MM.1S (cell line): ENCODE data around the gene MRPS21.

Experiments used
- DNase-seq: peaks from one replicate; pipeline ENCODE4 v3.0.0-alpha.2; 2015
- H2AFZ ChIP-seq: fragments of 300-600 bp; sonication (generic); 2 replicates; pipeline ENCODE4 v1.6.0; 2016; ENCODE audit warnings: antibody characterized with exemption, low read length
- H3F3A ChIP-seq: fragments of 300-600 bp; sonication (generic); 2 replicates; pipeline ENCODE4 v1.6.1; 2016; ENCODE audit warnings: mild to moderate bottlenecking, antibody characterized with exemption, low read length, moderate library complexity, mixed read lengths; ENCODE audit not compliant: insufficient read depth
- H3K27ac ChIP-seq: fragments of 300-600 bp; sonication (generic); 2 replicates; pipeline ENCODE4 v1.5.1; 2016; ENCODE audit warnings: mild to moderate bottlenecking, low read length
- H3K27me3 ChIP-seq: fragments of 300-600 bp; sonication (generic); replicated peaks from 2 replicates; pipeline ENCODE4 v1.6.0; 2016; ENCODE audit warnings: low read length; ENCODE audit not compliant: insufficient read depth
- H3K36me3 ChIP-seq: fragments of 300-600 bp; sonication (generic); replicated peaks from 2 replicates; pipeline ENCODE4 v1.6.1; 2016; ENCODE audit warnings: mild to moderate bottlenecking, low read length, mixed read lengths; ENCODE audit not compliant: insufficient read depth
- H3K4me1 ChIP-seq: fragments of 300-600 bp; sonication (generic); 2 replicates; pipeline ENCODE4 v1.6.1; 2016; ENCODE audit warnings: low read length, mixed read lengths
- H3K4me2 ChIP-seq: fragments of 300-600 bp; sonication (generic); 2 replicates; pipeline ENCODE4 v1.6.0; 2016; ENCODE audit warnings: low read depth, low read length
- H3K4me3 ChIP-seq: fragments of 300-600 bp; sonication (generic); 2 replicates; pipeline ENCODE4 v1.5.1; 2016; ENCODE audit warnings: low read length, mixed read lengths
- H3K79me2 ChIP-seq: fragments of 300-600 bp; sonication (generic); 2 replicates; pipeline ENCODE4 v1.6.1; 2016; ENCODE audit warnings: mixed run types, low read length, mixed read lengths
- H3K9ac ChIP-seq: fragments of 300-600 bp; sonication (generic); 2 replicates; pipeline ENCODE4 v1.6.1; 2016; ENCODE audit warnings: low read length, mixed read lengths
- H3K9me2 ChIP-seq: fragments of 300-600 bp; sonication (generic); replicated peaks from 2 replicates; pipeline ENCODE4 v1.6.1; 2016; ENCODE audit warnings: mild to moderate bottlenecking, low read length, mixed read lengths; ENCODE audit not compliant: insufficient read depth
- H3K9me3 ChIP-seq: fragments of 300-600 bp; sonication (generic); replicated peaks from 2 replicates; pipeline ENCODE4 v1.6.1; 2016; ENCODE audit warnings: mild to moderate bottlenecking, low read length, mixed read lengths; ENCODE audit not compliant: insufficient read depth
- H4K20me1 ChIP-seq: fragments of 300-600 bp; sonication (generic); 2 replicates; pipeline ENCODE4 v1.6.1; 2016; ENCODE audit warnings: mild to moderate bottlenecking, low read length, moderate library complexity, mixed read lengths; ENCODE audit not compliant: insufficient read depth
- CTCF ChIP-seq: fragments of 300-600 bp; sonication (generic); IDR thresholded peaks from 2 replicates; pipeline ENCODE4 v1.5.1; 2016; ENCODE audit warnings: antibody characterized with exemption, low read length, mixed read lengths
- EZH2 ChIP-seq: fragments of 300-600 bp; sonication (generic); optimal IDR thresholded peaks from 2 replicates; pipeline ENCODE3; 2017; ENCODE audit warnings: low read depth, mild to moderate bottlenecking, antibody characterized with exemption, low read length, mixed read lengths
- EZH2phosphoT487 ChIP-seq: fragments of 300-600 bp; sonication (generic); IDR thresholded peaks from 2 replicates; pipeline ENCODE4 v1.6.1; 2018; ENCODE audit warnings: antibody characterized with exemption, low read length

MRPS21 gene

GRCh38 chr1:150281758-150282557 is 11.7 kb upstream of the MRPS21 start, which contains the start of gene CIART:
Gene CIART (plus strand): TSS chr1:150282554. CDS start chr1:150283268, 714 bp downstream.
- Histone ChIP-seq H4K20me1 (no peaks in the 10 kb centered on the region), H3K27ac (no peak within 1 kb of the TSS), H3F3A (no peaks in the 10 kb centered on the region), H3K9ac (peak within 1 kb of the TSS; percentile 33; the same call in 1 of the 2 replicates), H3K27me3 (no peaks in the 10 kb centered on the region), H3K9me3 (no peaks in the 10 kb centered on the region), H3K4me1 (no peaks in the 10 kb centered on the region), H3K79me2 (no peaks in the 10 kb centered on the region), H3K36me3 (no peaks in the 10 kb centered on the region), H3K4me3 (peak within 1 kb of the TSS; percentile 48), H3K9me2 (no peaks in the 10 kb centered on the region), H2AFZ (peak within 1 kb of the TSS; percentile 59), H3K4me2 (peak within 1 kb of the TSS; percentile 83)
- no peak for TF ChIP-seq EZH2phosphoT487
- no peak for TF ChIP-seq EZH2
- TF ChIP-seq CTCF, result no peak
- peak; percentile 73 for DNase-seq

GRCh38 chr1:150282558-150282958 is 11.1 kb upstream of the MRPS21 start:
- H3K9ac ChIP-seq, result no peak overlapping the region
- no peak overlapping the region for H3K4me3 ChIP-seq
- no peak overlapping the region for H3K4me2 ChIP-seq
- no peaks in the 10 kb centered on the region for H3K36me3 ChIP-seq
- no peak overlapping the region for H2AFZ ChIP-seq
- H3F3A ChIP-seq, result no peaks in the 10 kb centered on the region
- no peaks in the 10 kb centered on the region for H3K27me3 ChIP-seq
- TF ChIP-seq CTCF (no peak), EZH2phosphoT487 (no peak), EZH2 (no peak)
- H3K4me1 ChIP-seq, result no peaks in the 10 kb centered on the region
- DNase-seq, result no peak
- no peaks in the 10 kb centered on the region for H3K9me3 ChIP-seq
- no peak overlapping the region for H3K27ac ChIP-seq
- no peaks in the 10 kb centered on the region for H3K9me2 ChIP-seq
- H3K79me2 ChIP-seq, result no peaks in the 10 kb centered on the region
- H4K20me1 ChIP-seq, result no peaks in the 10 kb centered on the region

DNA sequence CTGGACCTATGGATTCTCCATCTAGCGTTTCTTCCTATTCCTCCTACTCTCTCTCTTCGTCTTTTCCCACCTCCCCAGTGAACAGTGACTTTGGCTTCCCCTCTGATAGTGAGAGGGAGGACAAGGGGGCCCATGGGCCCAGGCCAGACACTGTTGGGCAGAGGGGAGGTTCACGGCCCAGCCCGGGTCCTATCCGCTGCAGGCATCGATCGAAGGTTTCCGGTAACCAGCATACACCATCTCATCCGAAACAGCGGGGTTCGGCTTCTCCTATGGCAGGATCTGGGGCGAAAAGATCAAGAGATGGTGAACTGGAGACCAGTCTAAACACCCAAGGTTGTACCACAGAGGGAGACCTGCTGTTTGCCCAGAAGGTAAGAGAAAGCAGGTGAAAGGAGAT is 10.4 kb upstream of the MRPS21 start:
- no peak for DNase-seq
- no peaks in the 10 kb centered on the region for H3K9me2 ChIP-seq
- H2AFZ ChIP-seq, result no peak overlapping the region
- H3K27me3 ChIP-seq, result no peaks in the 10 kb centered on the region
- TF ChIP-seq EZH2phosphoT487 (no peak), EZH2 (no peak), CTCF (no peak)
- H4K20me1 ChIP-seq, result no peaks in the 10 kb centered on the region
- no peak overlapping the region for H3K4me2 ChIP-seq
- H3K27ac ChIP-seq, result no peak overlapping the region
- H3K4me1 ChIP-seq, result no peaks in the 10 kb centered on the region
- H3F3A ChIP-seq, result no peaks in the 10 kb centered on the region
- no peaks in the 10 kb centered on the region for H3K79me2 ChIP-seq
- H3K9me3 ChIP-seq, result no peaks in the 10 kb centered on the region
- H3K4me3 ChIP-seq, result no peak overlapping the region
- no peak overlapping the region for H3K9ac ChIP-seq
- no peaks in the 10 kb centered on the region for H3K36me3 ChIP-seq
